Glutamatergic neuron (in vitro differentiated cells): Measurements from ENCODE around the gene RELA. TPM values are rescaled to one million over a fixed set of nuclear protein-coding genes. Genes with fewer than 3 reads are reported as not detected.

Experiments used
- DNase-seq: peaks from one replicate; pipeline ENCODE4 v3.0.0; 2022
- H3K27ac Mint-ChIP-seq: one replicate; pipeline ENCODE4 v1.8.0; 2020; ENCODE audit warnings: mild to moderate bottlenecking, mixed read lengths, inconsistent platforms; ENCODE audit not compliant: unreplicated experiment
- H3K27me3 Mint-ChIP-seq: one replicate; pipeline ENCODE4 v1.8.0; 2020; ENCODE audit warnings: mild to moderate bottlenecking, moderate library complexity, mixed read lengths, inconsistent platforms; ENCODE audit not compliant: unreplicated experiment
- H3K36me3 Mint-ChIP-seq: one replicate; pipeline ENCODE4 v1.8.0; 2020; ENCODE audit warnings: mild to moderate bottlenecking, mixed read lengths, inconsistent platforms; ENCODE audit not compliant: unreplicated experiment
- H3K4me1 Mint-ChIP-seq: one replicate; pipeline ENCODE4 v1.8.0; 2020; ENCODE audit warnings: mild to moderate bottlenecking, low read depth, mixed read lengths, inconsistent platforms; ENCODE audit not compliant: unreplicated experiment
- H3K4me3 Mint-ChIP-seq: one replicate; pipeline ENCODE4 v1.8.0; 2020; ENCODE audit warnings: mild to moderate bottlenecking, mixed read lengths, inconsistent platforms; ENCODE audit not compliant: unreplicated experiment
- H3K9me3 Mint-ChIP-seq: one replicate; pipeline ENCODE4 v1.8.0; 2020; ENCODE audit warnings: mild to moderate bottlenecking, moderate library complexity, mixed read lengths, inconsistent platforms; ENCODE audit not compliant: unreplicated experiment
- CTCF ChIP-seq: fragments of 200-600 bp; sonication (generic); IDR thresholded peaks from one replicate; pipeline ENCODE4 v1.5.0; 2021; ENCODE audit not compliant: partially characterized antibody, unreplicated experiment
- total RNA-seq: library from RNA; stranded (reverse); fragmentation: NEBNext Ultra II Directional; extraction: Animal tissue kit (Norgen Biotek cat#: 25700); gene quantifications from one replicate; pipeline ENCODE4 v1.2.1, GENCODE V29; 2021; ENCODE audit not compliant: unreplicated experiment

RELA gene
- total RNA-seq, 1 donor from 2014 or later, result 61.2 TPM

DNA sequence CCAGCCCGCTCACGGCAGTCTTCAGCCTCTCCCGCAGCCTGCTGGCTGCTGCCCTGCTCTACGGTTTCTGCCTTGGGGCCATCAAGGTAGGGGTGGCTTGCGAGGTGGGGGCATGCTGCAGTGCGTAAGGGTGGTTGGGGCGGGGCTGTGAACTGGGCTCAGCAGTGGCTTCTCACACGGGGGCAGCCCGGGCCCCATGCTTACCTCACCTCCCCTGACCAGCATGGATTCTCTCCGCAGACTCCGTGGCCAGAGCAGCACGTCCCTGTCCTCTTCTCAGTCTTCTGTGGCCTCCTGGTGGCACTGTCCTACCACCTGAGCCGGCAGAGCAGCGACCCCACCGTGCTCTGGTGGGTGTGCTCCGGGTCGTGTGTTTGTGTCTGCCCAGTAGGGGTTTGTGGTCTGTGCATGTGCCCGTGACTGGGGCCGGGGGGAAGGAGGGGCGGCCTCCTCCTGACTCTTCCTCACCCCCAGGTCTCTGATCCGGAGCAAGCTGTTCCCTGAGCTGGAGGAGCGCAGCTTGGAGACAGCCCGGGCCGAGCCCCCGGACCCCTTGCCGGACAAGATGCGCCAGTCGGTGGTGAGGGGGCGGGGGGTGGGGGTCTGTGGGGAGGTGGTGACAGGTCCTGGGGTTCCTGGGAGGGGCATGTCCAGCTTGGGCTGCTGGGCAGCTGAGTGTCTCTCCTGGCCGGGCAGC, 37.6 kb downstream of the RELA start:
- Mint-ChIP-seq H3K27ac (no peak overlapping the region), H3K36me3 (no peaks in the 10 kb centered on the region)

GRCh38 chr11:65623852-65624616, 38.7 kb downstream of the RELA start:
- Mint-ChIP-seq H3K36me3 (no peaks in the 10 kb centered on the region), H3K4me1 (no peaks in the 10 kb centered on the region), H3K4me3 (no peak overlapping the region), H3K9me3 (peaks cover 1% of the 10 kb centered on the region), H3K27me3 (peaks cover 4% of the 10 kb centered on the region), H3K27ac (no peak overlapping the region)
- DNase-seq, result no peak
- TF ChIP-seq CTCF, result no peak

More for the DNA sequence above, 37.6 kb downstream of the RELA start:
- no peak for TF ChIP-seq CTCF
- DNase-seq, result no peak
- no peaks in the 10 kb centered on the region for H3K4me1 Mint-ChIP-seq
- H3K9me3 Mint-ChIP-seq, result peaks cover 1% of the 10 kb centered on the region
- H3K27me3 Mint-ChIP-seq, result peaks cover 2% of the 10 kb centered on the region
- H3K4me3 Mint-ChIP-seq, result no peak overlapping the region

GRCh38 chr11:65623177-65623576, 39.5 kb downstream of the RELA start:
- no peak for DNase-seq
- TF ChIP-seq CTCF, result no peak
- H3K27me3 Mint-ChIP-seq, result peaks cover 5% of the 10 kb centered on the region
- H3K36me3 Mint-ChIP-seq, result no peaks in the 10 kb centered on the region
- H3K4me1 Mint-ChIP-seq, result no peaks in the 10 kb centered on the region
- no peak overlapping the region for H3K4me3 Mint-ChIP-seq
- peaks cover 1% of the 10 kb centered on the region for H3K9me3 Mint-ChIP-seq
- H3K27ac Mint-ChIP-seq, result no peak overlapping the region

DNA sequence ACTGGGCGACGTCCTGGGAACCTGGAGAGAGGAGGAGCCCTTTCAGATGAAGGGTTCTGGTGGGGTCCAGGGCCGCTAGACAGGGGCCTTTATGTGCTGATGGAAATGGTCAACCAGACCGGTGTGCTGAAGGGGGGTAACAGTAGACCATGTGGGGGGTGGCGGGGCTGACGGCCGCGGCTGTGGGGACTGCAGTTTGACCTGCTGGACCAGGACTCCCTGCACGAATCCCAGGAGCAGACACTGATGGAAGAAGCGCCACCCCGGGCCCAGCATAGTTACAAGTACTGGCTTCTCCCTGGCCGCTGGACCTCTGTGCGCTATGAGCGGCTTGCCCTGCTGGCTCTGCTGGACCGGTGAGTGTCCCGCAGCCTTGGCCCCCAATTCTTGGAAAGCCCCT, 40.7 kb downstream of the RELA start:
- no peak for TF ChIP-seq CTCF
- Mint-ChIP-seq H3K4me3 (no peak overlapping the region), H3K4me1 (no peaks in the 10 kb centered on the region), H3K9me3 (peaks cover 1% of the 10 kb centered on the region), H3K36me3 (no peaks in the 10 kb centered on the region), H3K27ac (no peak overlapping the region), H3K27me3 (peaks cover 5% of the 10 kb centered on the region)
- DNase-seq, result no peak

DNA sequence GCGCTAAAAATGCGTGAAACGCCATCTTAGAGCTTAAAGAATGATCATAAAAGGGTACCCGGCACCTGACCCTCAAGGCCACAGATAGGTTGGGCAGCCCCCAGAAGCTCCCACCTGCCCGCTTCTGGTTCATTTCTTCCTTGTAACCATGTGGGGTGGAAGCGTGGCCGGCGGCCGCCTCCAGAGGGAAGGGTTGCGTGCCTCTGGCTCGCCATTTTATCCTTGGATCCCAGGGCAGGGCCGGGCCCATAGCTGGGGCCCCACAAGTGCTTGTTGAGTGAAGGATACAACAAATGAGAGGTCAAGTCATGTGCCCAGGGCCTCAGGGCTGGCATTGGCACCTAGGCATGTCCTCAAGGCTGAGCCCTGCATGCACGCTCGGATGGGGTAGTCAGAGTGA, 41.3 kb downstream of the RELA start:
- Mint-ChIP-seq H3K9me3 (peaks cover 6% of the 10 kb centered on the region), H3K27me3 (peaks cover 10% of the 10 kb centered on the region), H3K27ac (no peak overlapping the region), H3K4me1 (peaks cover 3% of the 10 kb centered on the region), H3K4me3 (no peak overlapping the region), H3K36me3 (no peaks in the 10 kb centered on the region)
- TF ChIP-seq CTCF, result no peak
- DNase-seq, result no peak
